HEK293 (cell line): ENCODE results near the gene AQP11.

Source experiments
- CTCF ChIA-PET: fragments of 350-600 bp; formaldehyde crosslinking; extraction: SDS; loops from one replicate; lab custom pipeline; 2021; ENCODE audit warnings: antibody characterized with exemption; lab: Yijun Ruan, JAX
- POLR2A ChIA-PET: fragments of 300-600 bp; formaldehyde crosslinking; extraction: SDS; loops from one replicate; lab custom pipeline; 2020; ENCODE audit warnings: antibody characterized with exemption, inconsistent platforms; lab: Yijun Ruan, JAX
- H3K27ac ChIP-seq: fragments of 200-500 bp; sonication (Bioruptor generic); 2 replicates; pipeline ENCODE4 v1.5.1; 2014; ENCODE audit warnings: low read depth, low read length, control low read depth, inconsistent platforms; ENCODE audit errors: extremely low read depth
- H3K36me3 ChIP-seq, 2 experiments: fragments of 200-500 bp in 1 of 2; sonication (Bioruptor generic) in 1 of 2; 1 replicate in 1 of 2; 2 replicates in 1 of 2; pipeline ENCODE4 v1.5.1; 2014 to 2017; ENCODE audit warnings: inconsistent platforms in 2 of 2, low read length in 2 of 2; ENCODE audit not compliant: control insufficient read depth in 2 of 2, insufficient read depth in 1 of 2
- H3K4me1 ChIP-seq: fragments of 200-500 bp; sonication (Bioruptor generic); 2 replicates; pipeline ENCODE4 v1.5.1; 2014; ENCODE audit warnings: mild to moderate bottlenecking, low read length, inconsistent platforms; ENCODE audit not compliant: control insufficient read depth, insufficient read depth
- H3K4me3 ChIP-seq: 2 replicates; pipeline ENCODE4 v1.5.1; 2011; ENCODE audit warnings: low read depth, mild to moderate bottlenecking, control low read depth, low read length, moderate library complexity
- H3K9me3 ChIP-seq: fragments of 200-500 bp; sonication (Bioruptor generic); 2 replicates; pipeline ENCODE4 v1.5.1; 2014; ENCODE audit warnings: low read depth, low read length, inconsistent platforms; ENCODE audit not compliant: control insufficient read depth, insufficient read depth
- HOXC10 ChIP-seq: sonication (generic); formaldehyde crosslinking; IDR thresholded peaks from 2 replicates; pipeline ENCODE4 v1.8.1; 2023; ENCODE audit warnings: mild to moderate bottlenecking, missing genetic modification reagents
- INSM2 ChIP-seq: fragments of 450-650 bp; formaldehyde crosslinking; IDR thresholded peaks from 2 replicates; pipeline ENCODE4 v1.5.1; 2016; ENCODE audit warnings: missing biosample characterization, missing genetic modification characterization
- KLF9 ChIP-seq: fragments of 450-650 bp; formaldehyde crosslinking; IDR thresholded peaks from 2 replicates; pipeline ENCODE4 v1.5.1; 2016; ENCODE audit warnings: missing biosample characterization, missing genetic modification characterization, low read depth
- PBX3 ChIP-seq: sonication (generic); formaldehyde crosslinking; IDR thresholded peaks from 2 replicates; pipeline ENCODE4 v1.8.1; 2022; ENCODE audit warnings: mild to moderate bottlenecking, moderate library complexity, missing genetic modification reagents
- PRDM4 ChIP-seq: fragments of 450-650 bp; formaldehyde crosslinking; IDR thresholded peaks from 2 replicates; pipeline ENCODE4 v1.5.1; 2017; ENCODE audit warnings: missing biosample characterization, missing genetic modification characterization
- ZBTB7A ChIP-seq: fragments of 450-650 bp; formaldehyde crosslinking; IDR thresholded peaks from 2 replicates; pipeline ENCODE4 v1.5.1; 2016; ENCODE audit warnings: low read depth, missing biosample characterization, missing genetic modification characterization
- ZFP41 ChIP-seq: fragments of 450-650 bp; formaldehyde crosslinking; IDR thresholded peaks from 2 replicates; pipeline ENCODE4 v1.5.1; 2016; ENCODE audit warnings: missing biosample characterization, missing genetic modification characterization, borderline replicate concordance
- ZNF140 ChIP-seq: fragments of 450-650 bp; formaldehyde crosslinking; IDR thresholded peaks from 2 replicates; pipeline ENCODE4 v1.5.1; 2016; ENCODE audit warnings: missing biosample characterization, missing genetic modification characterization
- ZNF16 ChIP-seq: fragments of 450-650 bp; formaldehyde crosslinking; IDR thresholded peaks from 2 replicates; pipeline ENCODE4 v1.5.1; 2016; ENCODE audit warnings: low read depth, missing biosample characterization, missing genetic modification characterization
- ZNF169 ChIP-seq: fragments of 450-650 bp; formaldehyde crosslinking; IDR thresholded peaks from 2 replicates; pipeline ENCODE4 v1.5.1; 2016; ENCODE audit warnings: missing biosample characterization, missing genetic modification characterization
- ZNF2 ChIP-seq: fragments of 450-650 bp; formaldehyde crosslinking; IDR thresholded peaks from 2 replicates; pipeline ENCODE4 v1.5.1; 2016; ENCODE audit warnings: missing biosample characterization, missing genetic modification characterization
- ZNF324 ChIP-seq: fragments of 450-650 bp; formaldehyde crosslinking; IDR thresholded peaks from 2 replicates; pipeline ENCODE4 v1.5.1; 2016; ENCODE audit warnings: missing biosample characterization, missing genetic modification characterization
- ZNF37A ChIP-seq: fragments of 450-650 bp; IDR thresholded peaks from 2 replicates; pipeline ENCODE4 v1.5.1; 2018; ENCODE audit warnings: missing biosample characterization, missing genetic modification characterization
- ZNF530 ChIP-seq: fragments of 450-650 bp; formaldehyde crosslinking; IDR thresholded peaks from 2 replicates; pipeline ENCODE4 v1.5.1; 2016; ENCODE audit warnings: low read depth, missing biosample characterization, missing genetic modification characterization
- ZNF571 ChIP-seq: fragments of 450-650 bp; formaldehyde crosslinking; IDR thresholded peaks from 2 replicates; pipeline ENCODE4 v1.5.0; 2017; ENCODE audit warnings: missing biosample characterization, missing genetic modification characterization
- ZNF626 ChIP-seq: fragments of 450-650 bp; sonication (Bioruptor Pico); formaldehyde crosslinking; IDR thresholded peaks from 2 replicates; pipeline ENCODE4 v1.5.1; 2018; ENCODE audit warnings: missing biosample characterization, missing genetic modification characterization, inconsistent platforms
- ZSCAN30 ChIP-seq: fragments of 450-650 bp; IDR thresholded peaks from 2 replicates; pipeline ENCODE4 v1.5.1; 2018; ENCODE audit warnings: missing biosample characterization, mild to moderate bottlenecking, missing genetic modification characterization, moderate library complexity
- TF ChIP-seq, protein P1 (sequence below): fragments of 450-650 bp; formaldehyde crosslinking; conservative IDR thresholded peaks from 2 replicates; pipeline ENCODE4 v1.5.1; 2016; ENCODE audit warnings: low read depth, missing biosample characterization, missing genetic modification characterization
- TF ChIP-seq, protein P2 (sequence below): fragments of 450-650 bp; formaldehyde crosslinking; IDR thresholded peaks from 2 replicates; pipeline ENCODE4 v1.5.1; 2017; ENCODE audit warnings: missing biosample characterization, missing genetic modification characterization
- TF ChIP-seq, protein P3 (sequence below): fragments of 450-650 bp; formaldehyde crosslinking; IDR thresholded peaks from 2 replicates; pipeline ENCODE4 v1.5.1; 2017; ENCODE audit warnings: missing biosample characterization, missing genetic modification characterization
- TF ChIP-seq, protein P4 (sequence below): fragments of 450-650 bp; formaldehyde crosslinking; IDR thresholded peaks from 2 replicates; pipeline ENCODE4; 2016; ENCODE audit warnings: missing biosample characterization, missing genetic modification characterization

Gene AQP11

GRCh38 chr11:77656362-77656761 lies 66.6 kb downstream of the AQP11 start (continued):
- TF ChIP-seq, protein P1, sequence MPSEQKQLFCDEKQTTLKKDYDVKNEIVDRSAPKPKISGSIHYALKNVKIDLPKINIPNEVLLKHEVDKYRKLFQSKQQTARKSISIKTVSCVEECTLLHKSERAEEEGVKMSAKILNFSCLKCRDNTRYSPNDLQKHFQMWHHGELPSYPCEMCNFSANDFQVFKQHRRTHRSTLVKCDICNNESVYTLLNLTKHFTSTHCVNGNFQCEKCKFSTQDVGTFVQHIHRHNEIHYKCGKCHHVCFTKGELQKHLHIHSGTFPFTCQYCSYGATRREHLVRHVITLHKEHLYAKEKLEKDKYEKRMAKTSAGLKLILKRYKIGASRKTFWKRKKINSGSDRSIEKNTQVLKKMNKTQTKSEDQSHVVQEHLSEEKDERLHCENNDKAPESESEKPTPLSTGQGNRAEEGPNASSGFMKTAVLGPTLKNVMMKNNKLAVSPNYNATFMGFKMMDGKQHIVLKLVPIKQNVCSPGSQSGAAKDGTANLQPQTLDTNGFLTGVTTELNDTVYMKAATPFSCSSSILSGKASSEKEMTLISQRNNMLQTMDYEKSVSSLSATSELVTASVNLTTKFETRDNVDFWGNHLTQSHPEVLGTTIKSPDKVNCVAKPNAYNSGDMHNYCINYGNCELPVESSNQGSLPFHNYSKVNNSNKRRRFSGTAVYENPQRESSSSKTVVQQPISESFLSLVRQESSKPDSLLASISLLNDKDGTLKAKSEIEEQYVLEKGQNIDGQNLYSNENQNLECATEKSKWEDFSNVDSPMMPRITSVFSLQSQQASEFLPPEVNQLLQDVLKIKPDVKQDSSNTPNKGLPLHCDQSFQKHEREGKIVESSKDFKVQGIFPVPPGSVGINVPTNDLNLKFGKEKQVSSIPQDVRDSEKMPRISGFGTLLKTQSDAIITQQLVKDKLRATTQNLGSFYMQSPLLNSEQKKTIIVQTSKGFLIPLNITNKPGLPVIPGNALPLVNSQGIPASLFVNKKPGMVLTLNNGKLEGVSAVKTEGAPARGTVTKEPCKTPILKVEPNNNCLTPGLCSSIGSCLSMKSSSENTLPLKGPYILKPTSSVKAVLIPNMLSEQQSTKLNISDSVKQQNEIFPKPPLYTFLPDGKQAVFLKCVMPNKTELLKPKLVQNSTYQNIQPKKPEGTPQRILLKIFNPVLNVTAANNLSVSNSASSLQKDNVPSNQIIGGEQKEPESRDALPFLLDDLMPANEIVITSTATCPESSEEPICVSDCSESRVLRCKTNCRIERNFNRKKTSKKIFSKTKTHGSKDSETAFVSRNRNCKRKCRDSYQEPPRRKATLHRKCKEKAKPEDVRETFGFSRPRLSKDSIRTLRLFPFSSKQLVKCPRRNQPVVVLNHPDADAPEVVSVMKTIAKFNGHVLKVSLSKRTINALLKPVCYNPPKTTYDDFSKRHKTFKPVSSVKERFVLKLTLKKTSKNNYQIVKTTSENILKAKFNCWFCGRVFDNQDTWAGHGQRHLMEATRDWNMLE (tag by site-specific recombination), result no peak
- no peak for TF ChIP-seq PRDM4 (tag by site-specific recombination)
- TF ChIP-seq ZFP41 (tag by site-specific recombination), result no peak

DNA sequence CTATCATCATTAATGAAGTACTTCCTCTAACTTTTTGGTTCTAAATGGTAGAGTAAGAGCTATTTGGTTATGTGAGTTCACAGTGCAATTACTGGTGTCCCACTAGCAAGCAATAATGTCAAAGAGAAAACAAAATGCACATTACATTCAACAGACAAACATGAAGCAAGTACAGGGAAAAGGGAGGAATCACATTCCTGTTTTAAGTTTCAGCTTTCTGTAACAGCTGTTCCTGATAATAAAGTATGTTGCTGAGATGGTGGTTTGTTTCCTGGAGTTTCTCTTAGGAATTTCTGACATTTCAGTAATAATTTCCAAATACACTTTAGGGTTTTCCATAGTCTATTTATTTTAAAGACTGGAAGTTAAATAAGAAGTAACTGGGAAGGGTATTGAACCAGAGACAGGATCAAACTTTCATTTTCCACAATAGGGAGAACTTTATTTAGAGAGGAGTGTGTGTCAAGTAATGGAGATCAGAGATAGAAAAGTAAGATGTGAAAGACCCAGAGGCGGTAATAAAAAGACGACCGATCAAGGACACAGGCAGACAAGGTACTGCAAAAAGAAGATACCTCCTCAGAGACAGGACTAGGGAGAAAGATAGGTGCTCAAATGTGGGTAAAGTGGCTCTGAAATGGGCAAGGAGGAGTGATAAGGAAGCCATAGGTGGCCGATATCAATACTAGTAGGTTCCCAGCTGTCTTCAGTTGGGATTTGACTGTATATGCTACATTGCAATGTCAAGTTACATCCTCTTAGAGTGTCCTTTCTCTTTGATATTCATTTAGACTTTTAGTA lies 68.7 kb downstream of the AQP11 start:
- no peaks in the 10 kb centered on the region for H3K9me3 ChIP-seq
- H3K4me3 ChIP-seq, result no peak overlapping the region
- no peaks in the 10 kb centered on the region for H3K4me1 ChIP-seq
- H3K27ac ChIP-seq, result no peak overlapping the region
- POLR2A ChIA-PET, result no interaction called here
- no peaks in the 10 kb centered on the region for H3K36me3 ChIP-seq
- CTCF ChIA-PET, result no interaction called here
- no peak for TF ChIP-seq KLF9 (tag by site-specific recombination)
- TF ChIP-seq, protein P2, sequence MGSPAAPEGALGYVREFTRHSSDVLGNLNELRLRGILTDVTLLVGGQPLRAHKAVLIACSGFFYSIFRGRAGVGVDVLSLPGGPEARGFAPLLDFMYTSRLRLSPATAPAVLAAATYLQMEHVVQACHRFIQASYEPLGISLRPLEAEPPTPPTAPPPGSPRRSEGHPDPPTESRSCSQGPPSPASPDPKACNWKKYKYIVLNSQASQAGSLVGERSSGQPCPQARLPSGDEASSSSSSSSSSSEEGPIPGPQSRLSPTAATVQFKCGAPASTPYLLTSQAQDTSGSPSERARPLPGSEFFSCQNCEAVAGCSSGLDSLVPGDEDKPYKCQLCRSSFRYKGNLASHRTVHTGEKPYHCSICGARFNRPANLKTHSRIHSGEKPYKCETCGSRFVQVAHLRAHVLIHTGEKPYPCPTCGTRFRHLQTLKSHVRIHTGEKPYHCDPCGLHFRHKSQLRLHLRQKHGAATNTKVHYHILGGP (tag by site-specific recombination), result no peak
- no peak for TF ChIP-seq ZNF169 (tag by site-specific recombination)
- TF ChIP-seq ZNF626 (tag by site-specific recombination), result no peak
- TF ChIP-seq ZSCAN30 (tag by site-specific recombination), result no peak
- TF ChIP-seq, protein P3, sequence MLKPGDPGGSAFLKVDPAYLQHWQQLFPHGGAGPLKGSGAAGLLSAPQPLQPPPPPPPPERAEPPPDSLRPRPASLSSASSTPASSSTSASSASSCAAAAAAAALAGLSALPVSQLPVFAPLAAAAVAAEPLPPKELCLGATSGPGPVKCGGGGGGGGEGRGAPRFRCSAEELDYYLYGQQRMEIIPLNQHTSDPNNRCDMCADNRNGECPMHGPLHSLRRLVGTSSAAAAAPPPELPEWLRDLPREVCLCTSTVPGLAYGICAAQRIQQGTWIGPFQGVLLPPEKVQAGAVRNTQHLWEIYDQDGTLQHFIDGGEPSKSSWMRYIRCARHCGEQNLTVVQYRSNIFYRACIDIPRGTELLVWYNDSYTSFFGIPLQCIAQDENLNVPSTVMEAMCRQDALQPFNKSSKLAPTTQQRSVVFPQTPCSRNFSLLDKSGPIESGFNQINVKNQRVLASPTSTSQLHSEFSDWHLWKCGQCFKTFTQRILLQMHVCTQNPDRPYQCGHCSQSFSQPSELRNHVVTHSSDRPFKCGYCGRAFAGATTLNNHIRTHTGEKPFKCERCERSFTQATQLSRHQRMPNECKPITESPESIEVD (tag by site-specific recombination), result no peak
- TF ChIP-seq ZNF324 (tag by site-specific recombination), result no peak
- no peak for TF ChIP-seq ZNF2
- no peak for TF ChIP-seq ZNF140
- no peak for TF ChIP-seq ZNF16 (tag by site-specific recombination)
- no peak for TF ChIP-seq ZNF37A (tag by site-specific recombination)
- TF ChIP-seq PBX3 (CRISPR knock-in tag), result no peak
- TF ChIP-seq ZNF571, result no peak
- TF ChIP-seq HOXC10 (CRISPR knock-in tag), result no peak
- no peak for TF ChIP-seq ZNF530 (tag by site-specific recombination)
- no peak for TF ChIP-seq INSM2 (tag by site-specific recombination)
- TF ChIP-seq, protein P4, sequence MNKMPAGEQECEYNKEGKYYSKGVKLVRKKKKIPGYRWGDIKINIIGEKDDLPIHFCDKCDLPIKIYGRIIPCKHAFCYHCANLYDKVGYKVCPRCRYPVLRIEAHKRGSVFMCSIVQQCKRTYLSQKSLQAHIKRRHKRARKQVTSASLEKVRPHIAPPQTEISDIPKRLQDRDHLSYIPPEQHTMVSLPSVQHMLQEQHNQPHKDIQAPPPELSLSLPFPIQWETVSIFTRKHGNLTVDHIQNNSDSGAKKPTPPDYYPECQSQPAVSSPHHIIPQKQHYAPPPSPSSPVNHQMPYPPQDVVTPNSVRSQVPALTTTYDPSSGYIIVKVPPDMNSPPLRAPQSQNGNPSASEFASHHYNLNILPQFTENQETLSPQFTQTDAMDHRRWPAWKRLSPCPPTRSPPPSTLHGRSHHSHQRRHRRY (tag by site-specific recombination), result no peak
- no peak for TF ChIP-seq ZBTB7A
